HuH-7.5 (cell line): ENCODE results near the gene ITGAE.

Experiments
- DNase-seq: peaks from one replicate; pipeline ENCODE4 v3.0.0; 2011; ENCODE audit warnings: low spot score

Gene ITGAE

GRCh38 chr17:3693141-3693540, 107.8 kb downstream of the ITGAE start:
- no peak for DNase-seq

GRCh38 chr17:3692346-3692745, 108.6 kb downstream of the ITGAE start:
- DNase-seq = no peak

GRCh38 chr17:3691617-3692067, 109.3 kb downstream of the ITGAE start:
- no peak for DNase-seq

GRCh38 chr17:3690094-3690715, 110.8 kb downstream of the ITGAE start:
- DNase-seq = no peak

- no peak for DNase-seq
Observed at GRCh38 chr17:3689262-3690093, 111.5 kb downstream of the ITGAE start.

- no peak for DNase-seq
Observed at GRCh38 chr17:3688852-3689261, 112.1 kb downstream of the ITGAE start.

- no peak for DNase-seq
Observed at GRCh38 chr17:3688027-3688553, 112.9 kb downstream of the ITGAE start.

GRCh38 chr17:3685174-3685573, 115.8 kb downstream of the ITGAE start:
- DNase-seq = no peak

- peak; percentile 83 for DNase-seq
Observed at GRCh38 chr17:3683054-3683511, 117.9 kb downstream of the ITGAE start.

- DNase-seq = no peak
Observed at GRCh38 chr17:3682033-3682432, 119.0 kb downstream of the ITGAE start.

- DNase-seq = no peak
Observed at GRCh38 chr17:3681565-3681964, 119.4 kb downstream of the ITGAE start.

GRCh38 chr17:3681057-3681456, 119.9 kb downstream of the ITGAE start:
- DNase-seq = no peak

- no peak for DNase-seq
Observed at GRCh38 chr17:3679531-3680126, 121.4 kb downstream of the ITGAE start.

- no peak for DNase-seq
Observed at GRCh38 chr17:3678821-3679530, 122.0 kb downstream of the ITGAE start.

GRCh38 chr17:3678095-3678820, 122.7 kb downstream of the ITGAE start:
- peak; percentile 47 for DNase-seq

- DNase-seq = no peak
Observed at GRCh38 chr17:3675886-3676285, 125.1 kb downstream of the ITGAE start.

GRCh38 chr17:3672571-3672970, 128.4 kb downstream of the ITGAE start:
- DNase-seq = no peak

- DNase-seq = no peak
Observed at GRCh38 chr17:3669548-3669947, 131.4 kb downstream of the ITGAE start.

- no peak for DNase-seq
Observed at GRCh38 chr17:3669085-3669347, 132.0 kb downstream of the ITGAE start.

GRCh38 chr17:3668279-3669084, 132.5 kb downstream of the ITGAE start, which contains the start of the genes EMC6 and TAX1BP3:
TSS of gene EMC6 (plus strand) at chr17:3668812. CDS start at chr17:3669147, 335 bp downstream.
TSS of gene TAX1BP3 (minus strand) at chr17:3668578. CDS start at chr17:3668526, 52 bp downstream.
- peak; percentile 94 for DNase-seq
